Measurements from ENCODE around the gene EIF5A2.

- TF ChIP-seq EZH2 (optimal IDR thresholded peaks at IDR 0.05; ENCODE audit: low read depth, low read length) (no peak), EZH2phosphoT487 (IDR thresholded peaks at IDR 0.05; ENCODE audit: low read length) (no peak)
- TF ChIP-seq, protein P1, sequence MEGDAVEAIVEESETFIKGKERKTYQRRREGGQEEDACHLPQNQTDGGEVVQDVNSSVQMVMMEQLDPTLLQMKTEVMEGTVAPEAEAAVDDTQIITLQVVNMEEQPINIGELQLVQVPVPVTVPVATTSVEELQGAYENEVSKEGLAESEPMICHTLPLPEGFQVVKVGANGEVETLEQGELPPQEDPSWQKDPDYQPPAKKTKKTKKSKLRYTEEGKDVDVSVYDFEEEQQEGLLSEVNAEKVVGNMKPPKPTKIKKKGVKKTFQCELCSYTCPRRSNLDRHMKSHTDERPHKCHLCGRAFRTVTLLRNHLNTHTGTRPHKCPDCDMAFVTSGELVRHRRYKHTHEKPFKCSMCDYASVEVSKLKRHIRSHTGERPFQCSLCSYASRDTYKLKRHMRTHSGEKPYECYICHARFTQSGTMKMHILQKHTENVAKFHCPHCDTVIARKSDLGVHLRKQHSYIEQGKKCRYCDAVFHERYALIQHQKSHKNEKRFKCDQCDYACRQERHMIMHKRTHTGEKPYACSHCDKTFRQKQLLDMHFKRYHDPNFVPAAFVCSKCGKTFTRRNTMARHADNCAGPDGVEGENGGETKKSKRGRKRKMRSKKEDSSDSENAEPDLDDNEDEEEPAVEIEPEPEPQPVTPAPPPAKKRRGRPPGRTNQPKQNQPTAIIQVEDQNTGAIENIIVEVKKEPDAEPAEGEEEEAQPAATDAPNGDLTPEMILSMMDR (IDR thresholded peaks at IDR 0.05; ENCODE audit: low read length): no peak
Measured at GRCh38 chr3:170844377-170844776, 64.1 kb downstream of the EIF5A2 start.
